ENCODE measurements around the gene DAB1. TPM values are rescaled to one million over a fixed set of nuclear protein-coding genes. Genes with fewer than 3 reads are reported as not detected.

The DAB1 gene
- total and polyA plus RNA-seq, 2 of the 8 experiments (the other 6 are each of a cell fraction or from before 2014, with no cell fraction given): 4.4 to 11.8 TPM

- no peak for DNase-seq (ENCODE audit: low read depth in 1 of 2, low spot score in 2 of 2)
- Histone ChIP-seq H3K79me1 (ENCODE audit: low read depth, low read length) (no peaks in the 10 kb centered on the region), H3K4me3 (ENCODE audit: extremely low read depth in 1 of 4, insufficient read depth in 2 of 4, low read depth in 3 of 4, low read length in 4 of 4) (no peak overlapping the region), H3K27ac (ENCODE audit: low read depth, low read length) (no peak overlapping the region), H2BK20ac (ENCODE audit: low read length) (no peak overlapping the region), H2AFZ (ENCODE audit: low read length) (no peak overlapping the region), H3K23me2 (ENCODE audit: low read depth, low read length) (no peaks in the 10 kb centered on the region), H2AK5ac (ENCODE audit: low read depth, low read length) (no peak overlapping the region), H3K9me3 (ENCODE audit: insufficient read depth in 2 of 2, low read depth in 1 of 2, low read length in 1 of 2) (no peaks in the 10 kb centered on the region), H3K18ac (ENCODE audit: extremely low read depth, low read length) (no peak overlapping the region), H3K36me3 (ENCODE audit: control insufficient read depth in 2 of 4, insufficient read depth in 4 of 4, low read length in 3 of 4) (no peaks in the 10 kb centered on the region), H3K23ac (ENCODE audit: insufficient read length) (no peak overlapping the region), H3K4me2 (ENCODE audit: insufficient read depth in 1 of 2, low read depth in 2 of 2, low read length in 2 of 2) (no peak overlapping the region), H3K27me3 (replicated peaks in 1 of 4; ENCODE audit: control insufficient read depth in 3 of 4, extremely low read depth in 1 of 4, insufficient read depth in 3 of 4, low read length in 3 of 4) (no peaks in the 10 kb centered on the region), H4K8ac (ENCODE audit: extremely low read depth, insufficient read depth, low read length) (no peak overlapping the region; the same call in 1 of the 2 replicates), H2BK120ac (replicated peaks; ENCODE audit: low read depth, low read length) (no peak overlapping the region), H2BK5ac (ENCODE audit: low read depth, low read length) (no peak overlapping the region), H2BK15ac (ENCODE audit: low read length) (no peak overlapping the region), H3K4ac (replicated peaks; ENCODE audit: insufficient read length, low read depth, low read length) (no peak overlapping the region), H3K56ac (replicated peaks; ENCODE audit: insufficient read length, low read depth, low read length) (no peak overlapping the region), H3K9ac (replicated peaks in 1 of 4; ENCODE audit: extremely low read depth in 1 of 4, low read depth in 3 of 4, low read length in 3 of 4) (no peak overlapping the region), H3K79me2 (ENCODE audit: control insufficient read depth in 1 of 2, insufficient read depth in 2 of 2, low read length in 2 of 2) (no peaks in the 10 kb centered on the region), H3K14ac (ENCODE audit: insufficient read length) (no peak overlapping the region), H4K5ac (ENCODE audit: insufficient read length, low read depth, low read length) (no peak overlapping the region), H4K91ac (replicated peaks; ENCODE audit: insufficient read length, low read length) (no peak overlapping the region), H4K20me1 (replicated peaks in 1 of 2; ENCODE audit: control insufficient read depth in 1 of 2, insufficient read depth in 2 of 2, low read length in 2 of 2) (no peaks in the 10 kb centered on the region), H3K4me1 (replicated peaks in 1 of 4; ENCODE audit: control insufficient read depth in 3 of 4, insufficient read depth in 4 of 4, low read length in 3 of 4) (peaks cover 4 to 10% (median 6%) of the 10 kb centered on the region in 4 experiments; a peak in 6 of 7 replicates), H2BK12ac (ENCODE audit: low read depth, low read length) (no peak overlapping the region)
- POLR2A ChIA-PET (ENCODE audit: partially characterized antibody): no interaction called here
- CTCF ChIA-PET (ENCODE audit: partially characterized antibody): no interaction called here
- FAIRE-seq: no peak
- WGBS, 2 experiments (ENCODE audit: extremely low coverage in 1 of 2, insufficient coverage in 1 of 2, insufficient read length in 1 of 2, insufficient replicate concordance in 2 of 2, low coverage in 1 of 2, low lambda C conversion rate in 2 of 2, missing lambda C conversion rate in 1 of 2): 95% methylated on average over 5 of the region's 5 CpGs; no CpG with 5 or more reads in 1 of the 2 experiments
- TF ChIP-seq CBX5 (IDR thresholded peaks at IDR 0.05; ENCODE audit: low read depth, low read length) (no peak), TEAD4 (IDR thresholded peaks at IDR 0.05; ENCODE audit: low read depth, low read length) (no peak), CEBPB (IDR thresholded peaks at IDR 0.05; ENCODE audit: low read depth, low read length) (no peak), SIN3A (conservative IDR thresholded peaks at IDR 0.05 in 1 of 2, IDR thresholded peaks at IDR 0.05 in 1 of 2; ENCODE audit: low read depth in 1 of 2, low read length in 2 of 2) (no peak), TAF7 (optimal IDR thresholded peaks at IDR 0.05; ENCODE audit: borderline replicate concordance, low read depth, low read length) (no peak), FOSL1 (IDR thresholded peaks at IDR 0.05; ENCODE audit: insufficient read depth, low read depth, low read length) (no peak), BRCA1 (IDR thresholded peaks at IDR 0.05; ENCODE audit: low read depth, low read length) (no peak), BCL11A (IDR thresholded peaks at IDR 0.05; ENCODE audit: low read depth in 2 of 2, low read length in 2 of 2) (no peak), POLR2AphosphoS5 (IDR thresholded peaks at IDR 0.05; ENCODE audit: low read depth, low read length) (no peak), POU5F1 (IDR thresholded peaks at IDR 0.05; ENCODE audit: low read depth, low read length) (no peak), TCF12 (IDR thresholded peaks at IDR 0.05; ENCODE audit: low read depth, low read length) (no peak), CTBP2 (IDR thresholded peaks at IDR 0.05; ENCODE audit: borderline replicate concordance, insufficient read depth, insufficient read length, low read length) (no peak), SIX5 (IDR thresholded peaks at IDR 0.05; ENCODE audit: low read depth, low read length) (no peak), YY1 (IDR thresholded peaks at IDR 0.05; ENCODE audit: low read depth, low read length) (no peak)
These were observed 165.1 kb downstream of the DAB1 start for GRCh38 chr1:57258557-57259325.

Data from H1 (cell line).